ENCODE data around the gene ZNF236. TPM values are rescaled to one million over a fixed set of nuclear protein-coding genes. Genes with fewer than 3 reads are reported as not detected.

ZNF236 gene
- total RNA-seq, 1 experiment from 2014 or later: 14.9 TPM

- H3K9me3 Mint-ChIP-seq (ENCODE audit: unreplicated experiment): no peaks in the 10 kb centered on the region
- Histone ChIP-seq H3K36me3 (ENCODE audit: control insufficient read depth, insufficient read depth, low read length) (no peaks in the 10 kb centered on the region), H3K27me3 (replicated peaks; ENCODE audit: control insufficient read depth, insufficient read depth, low read length) (no peaks in the 10 kb centered on the region), H3K4me1 (no peaks in the 10 kb centered on the region), H3K9me3 (no peaks in the 10 kb centered on the region), H3K4me3 (ENCODE audit: low read depth, low read length) (no peak overlapping the region)
- no peak for TF ChIP-seq CTCF (IDR thresholded peaks at IDR 0.05; ENCODE audit: insufficient read depth in 1 of 2, low read depth in 1 of 2, low read length in 1 of 2, severe bottlenecking in 1 of 2, unreplicated experiment in 1 of 2)
- DNase-seq: no peak
- no peak overlapping the region for H3K27ac Mint-ChIP-seq (ENCODE audit: unreplicated experiment)
- no peak overlapping the region for H3K4me3 Mint-ChIP-seq (ENCODE audit: unreplicated experiment)
- H3K36me3 Mint-ChIP-seq (ENCODE audit: insufficient read depth, unreplicated experiment): no peaks in the 10 kb centered on the region
- H3K27me3 Mint-ChIP-seq (ENCODE audit: insufficient read depth, unreplicated experiment): no peaks in the 10 kb centered on the region
- intact Hi-C loops (cut with micrococcal nuclease; ENCODE audit: unreplicated experiment): no loop called here
- ChIA-PET CTCF (no interaction called here), POLR2A (no interaction called here)
- BruUV-seq (replicated peaks): no TSS peak
- H3K4me1 Mint-ChIP-seq (ENCODE audit: low read depth, unreplicated experiment): no peaks in the 10 kb centered on the region
Observed at GRCh38 chr18:76783786-76784484, 38.4 kb upstream of the ZNF236 start.

- H3K4me1 ChIP-seq: no peaks in the 10 kb centered on the region
- no peak overlapping the region for H3K4me3 ChIP-seq (ENCODE audit: low read depth, low read length)
- H3K9me3 ChIP-seq: no peaks in the 10 kb centered on the region
- H3K4me1 Mint-ChIP-seq (ENCODE audit: low read depth, unreplicated experiment): no peaks in the 10 kb centered on the region
- H3K27me3 ChIP-seq (replicated peaks; ENCODE audit: control insufficient read depth, insufficient read depth, low read length): no peaks in the 10 kb centered on the region
- no peak for DNase-seq
- no peak overlapping the region for H3K4me3 Mint-ChIP-seq (ENCODE audit: unreplicated experiment)
- no peaks in the 10 kb centered on the region for H3K27me3 Mint-ChIP-seq (ENCODE audit: insufficient read depth, unreplicated experiment)
- ChIA-PET CTCF (interaction anchor here (0.6 kb wide), 1 partner anchor 312 kb away, joined by 9 read pairs; no protein-coding TSS in a partner anchor), POLR2A (no interaction called here)
- H3K36me3 ChIP-seq (ENCODE audit: control insufficient read depth, insufficient read depth, low read length): no peaks in the 10 kb centered on the region
- BruUV-seq (replicated peaks): no TSS peak
- H3K9me3 Mint-ChIP-seq (ENCODE audit: unreplicated experiment): peaks cover 10% of the 10 kb centered on the region
- TF ChIP-seq CTCF (IDR thresholded peaks at IDR 0.05; ENCODE audit: insufficient read depth in 1 of 2, low read depth in 1 of 2, low read length in 1 of 2, severe bottlenecking in 1 of 2, unreplicated experiment in 1 of 2): no peak
- H3K27ac Mint-ChIP-seq (ENCODE audit: unreplicated experiment): no peak overlapping the region
- no peaks in the 10 kb centered on the region for H3K36me3 Mint-ChIP-seq (ENCODE audit: insufficient read depth, unreplicated experiment)
- intact Hi-C loops (cut with micrococcal nuclease; ENCODE audit: unreplicated experiment): no loop called here
Observed at GRCh38 chr18:76785872-76786271, 36.5 kb upstream of the ZNF236 start.

- no peak for DNase-seq
- Histone ChIP-seq H3K27me3 (replicated peaks; ENCODE audit: control insufficient read depth, insufficient read depth, low read length) (no peaks in the 10 kb centered on the region), H3K9me3 (no peaks in the 10 kb centered on the region), H3K4me3 (ENCODE audit: low read depth, low read length) (no peak overlapping the region), H3K4me1 (no peaks in the 10 kb centered on the region), H3K36me3 (ENCODE audit: control insufficient read depth, insufficient read depth, low read length) (no peaks in the 10 kb centered on the region)
- H3K9me3 Mint-ChIP-seq (ENCODE audit: unreplicated experiment): peaks cover 13% of the 10 kb centered on the region
- H3K27ac Mint-ChIP-seq (ENCODE audit: unreplicated experiment): no peak overlapping the region
- TF ChIP-seq CTCF (IDR thresholded peaks at IDR 0.05; ENCODE audit: insufficient read depth in 1 of 2, low read depth in 1 of 2, low read length in 1 of 2, severe bottlenecking in 1 of 2, unreplicated experiment in 1 of 2): no peak
- H3K36me3 Mint-ChIP-seq (ENCODE audit: insufficient read depth, unreplicated experiment): no peaks in the 10 kb centered on the region
- ChIA-PET CTCF (no interaction called here), POLR2A (no interaction called here)
- H3K27me3 Mint-ChIP-seq (ENCODE audit: insufficient read depth, unreplicated experiment): no peaks in the 10 kb centered on the region
- no peaks in the 10 kb centered on the region for H3K4me1 Mint-ChIP-seq (ENCODE audit: low read depth, unreplicated experiment)
- intact Hi-C loops (cut with micrococcal nuclease; ENCODE audit: unreplicated experiment): no loop called here
- no peak overlapping the region for H3K4me3 Mint-ChIP-seq (ENCODE audit: unreplicated experiment)
- BruUV-seq (replicated peaks): no TSS peak
Observed at GRCh38 chr18:76788571-76789317, 33.6 kb upstream of the ZNF236 start.
